A673 (cell line): ENCODE measurements around the gene LARGE1. TPM values are rescaled to one million over a fixed set of nuclear protein-coding genes. Genes with fewer than 3 reads are reported as not detected.

ENCODE experiments used
- BruUV-seq: library from RNA; stranded (reverse); fragments of 400-500 nt; replicated peaks from 2 replicates; lab custom pipeline; 2021; lab: Mats Ljungman, UMichigan
- CTCF ChIA-PET: fragments of 300-600 bp; sonication (Branson Sonifier 250); formaldehyde crosslinking; loops from one replicate; lab custom pipeline; 2022; ENCODE audit warnings: antibody characterized with exemption; lab: Charles Lee
- POLR2A ChIA-PET: fragments of 300-600 bp; sonication (Branson Sonifier 250); formaldehyde crosslinking; loops from one replicate; lab custom pipeline; 2022; ENCODE audit warnings: antibody characterized with exemption; ENCODE audit not compliant: low non-redundant PET; lab: Charles Lee
- DNase-seq: peaks from one replicate; pipeline ENCODE4 v3.0.0-alpha.2; 2015; ENCODE audit warnings: low spot score
- H3K27ac ChIP-seq: fragments of 200-600 bp; sonication (generic); 2 replicates; pipeline ENCODE4 v1.5.1; 2016; ENCODE audit warnings: mixed run types, low read depth, mild to moderate bottlenecking, mixed read lengths, antibody characterized with exemption, low read length; ENCODE audit not compliant: poor library complexity, severe bottlenecking
- H3K27me3 ChIP-seq: fragments of 200-600 bp; sonication (generic); replicated peaks from 2 replicates; pipeline ENCODE4 v1.6.1; 2017; ENCODE audit warnings: mixed run types, low read depth, mild to moderate bottlenecking, mixed read lengths, antibody characterized with exemption, low read length; ENCODE audit not compliant: insufficient read depth, poor library complexity
- H3K36me3 ChIP-seq: fragments of 200-600 bp; sonication (generic); 2 replicates; pipeline ENCODE4 v1.6.1; 2016; ENCODE audit warnings: mixed run types, mild to moderate bottlenecking, mixed read lengths, antibody characterized with exemption, low read length; ENCODE audit not compliant: insufficient read depth, poor library complexity, severe bottlenecking
- H3K4me1 ChIP-seq: fragments of 200-600 bp; sonication (generic); 2 replicates; pipeline ENCODE4 v1.6.1; 2017; ENCODE audit warnings: mixed run types, mild to moderate bottlenecking, mixed read lengths, antibody characterized with exemption, low read length; ENCODE audit not compliant: insufficient read depth, poor library complexity, severe bottlenecking
- H3K4me3 ChIP-seq: fragments of 200-600 bp; sonication (generic); 2 replicates; pipeline ENCODE4 v1.5.1; 2016; ENCODE audit warnings: low read depth, mixed run types, mild to moderate bottlenecking, mixed read lengths, low read length; ENCODE audit not compliant: poor library complexity, severe bottlenecking
- H3K9me3 ChIP-seq: fragments of 200-600 bp; sonication (generic); 2 replicates; pipeline ENCODE4 v1.6.1; 2016; ENCODE audit warnings: mixed run types, low read depth, mild to moderate bottlenecking, mixed read lengths, antibody characterized with exemption, low read length; ENCODE audit not compliant: poor library complexity, severe bottlenecking
- CTCF ChIP-seq: fragments of 300-800, 200-600 bp; sonication (generic); conservative IDR thresholded peaks from 2 replicates; pipeline ENCODE4 v1.5.1; 2017; ENCODE audit warnings: low read depth, mild to moderate bottlenecking, antibody characterized with exemption, low read length, moderate library complexity, mixed read lengths
- EZH2 ChIP-seq: fragments of 200-600 bp; sonication (generic); IDR thresholded peaks from 2 replicates; pipeline ENCODE4 v1.6.1; 2017; ENCODE audit warnings: borderline replicate concordance, low read depth, mild to moderate bottlenecking, mixed read lengths, antibody characterized with exemption, low read length; ENCODE audit not compliant: poor library complexity, severe bottlenecking
- intact Hi-C: fragments of 100-400 bp; cut with micrococcal nuclease; formaldehyde crosslinking; loops from one replicate; pipeline ENCODE4 v1.10.0; 2022; ENCODE audit not compliant: unreplicated experiment
- total RNA-seq: library from RNA; stranded (reverse); gene quantifications from 2 replicates; pipeline ENCODE4 v1.2.3, GENCODE V29; 2021

The LARGE1 gene
- total RNA-seq, 1 experiment from 2014 or later = not detected

- TF ChIP-seq EZH2 = no peak
- TF ChIP-seq CTCF = no peak
- no TSS peak for BruUV-seq
- H3K9me3 ChIP-seq = peaks cover 9% of the 10 kb centered on the region
- no peaks in the 10 kb centered on the region for H3K36me3 ChIP-seq
- ChIA-PET CTCF (no interaction called here), POLR2A (no interaction called here)
- no peaks in the 10 kb centered on the region for H3K27me3 ChIP-seq
- H3K4me1 ChIP-seq = no peaks in the 10 kb centered on the region
- no peak for DNase-seq
- no peak overlapping the region for H3K27ac ChIP-seq
- no peak overlapping the region for H3K4me3 ChIP-seq
- intact Hi-C loops = no loop called here
Measured at GRCh38 chr22:33447733-33448132, 472.5 kb downstream of the LARGE1 start.

GRCh38 chr22:33443683-33444082, 476.6 kb downstream of the LARGE1 start:
- no peaks in the 10 kb centered on the region for H3K36me3 ChIP-seq
- H3K27ac ChIP-seq = no peak overlapping the region
- H3K4me1 ChIP-seq = no peaks in the 10 kb centered on the region
- ChIA-PET CTCF (no interaction called here), POLR2A (no interaction called here)
- H3K4me3 ChIP-seq = no peak overlapping the region
- BruUV-seq = no TSS peak
- TF ChIP-seq CTCF (no peak), EZH2 (no peak)
- DNase-seq = no peak
- no peaks in the 10 kb centered on the region for H3K9me3 ChIP-seq
- intact Hi-C loops = no loop called here
- no peaks in the 10 kb centered on the region for H3K27me3 ChIP-seq

GRCh38 chr22:33440756-33441155, 479.5 kb downstream of the LARGE1 start:
- H3K36me3 ChIP-seq = no peaks in the 10 kb centered on the region
- intact Hi-C loops = no loop called here
- H3K4me3 ChIP-seq = no peak overlapping the region
- POLR2A ChIA-PET = no interaction called here
- H3K4me1 ChIP-seq = no peaks in the 10 kb centered on the region
- H3K9me3 ChIP-seq = peaks cover 4% of the 10 kb centered on the region
- CTCF ChIA-PET = no interaction called here
- no TSS peak for BruUV-seq
- H3K27me3 ChIP-seq = no peaks in the 10 kb centered on the region
- TF ChIP-seq CTCF (no peak), EZH2 (no peak)
- no peak overlapping the region for H3K27ac ChIP-seq
- DNase-seq = no peak
